Karpas-422 (cell line): Measurements from ENCODE around the gene TOR1AIP1. TPM values are rescaled to one million over a fixed set of nuclear protein-coding genes. Genes with fewer than 3 reads are reported as not detected.
"Not testable (repeated sequence)": the region's sequence is repeated elsewhere in the genome, so short reads cannot be mapped to it uniquely, and the experiment has no call there.

ENCODE experiments used
- DNase-seq: peaks from one replicate; pipeline ENCODE4 v3.0.0-alpha.2; 2015
- H2AFZ ChIP-seq: fragments of 200-600 bp; sonication (generic); 2 replicates; pipeline ENCODE4 v1.6.1; 2014; ENCODE audit warnings: antibody characterized with exemption, low read length, mixed read lengths
- H3K27ac ChIP-seq: fragments of 200-600 bp; sonication (generic); 2 replicates; pipeline ENCODE4 v1.5.1; 2014; ENCODE audit warnings: mild to moderate bottlenecking, low read length, moderate library complexity
- H3K27me3 ChIP-seq: fragments of 200-600 bp; sonication (generic); 2 replicates; pipeline ENCODE4 v1.6.1; 2014; ENCODE audit warnings: low read length, mixed read lengths
- H3K36me3 ChIP-seq: fragments of 200-600 bp; sonication (generic); 2 replicates; pipeline ENCODE4 v1.6.1; 2014; ENCODE audit warnings: low read length, mixed read lengths; ENCODE audit not compliant: insufficient read depth
- H3K4me1 ChIP-seq: fragments of 200-600 bp; sonication (generic); 2 replicates; pipeline ENCODE4 v1.6.1; 2014; ENCODE audit warnings: mild to moderate bottlenecking, low read length, mixed read lengths
- H3K4me2 ChIP-seq: fragments of 200-600 bp; sonication (generic); 2 replicates; pipeline ENCODE4 v1.6.1; 2014; ENCODE audit warnings: low read length, low read depth, mild to moderate bottlenecking; ENCODE audit not compliant: poor library complexity, severe bottlenecking
- H3K4me3 ChIP-seq: fragments of 200-600 bp; sonication (generic); 2 replicates; pipeline ENCODE4 v1.5.1; 2014; ENCODE audit warnings: mild to moderate bottlenecking, antibody characterized with exemption, low read length, mixed read lengths
- H3K79me2 ChIP-seq: fragments of 200-600 bp; sonication (generic); 2 replicates; pipeline ENCODE4 v1.6.1; 2014; ENCODE audit warnings: mild to moderate bottlenecking, low read length, mixed read lengths
- H3K9ac ChIP-seq: fragments of 200-600 bp; sonication (generic); 2 replicates; pipeline ENCODE4 v1.6.0; 2014; ENCODE audit warnings: low read length
- H3K9me2 ChIP-seq: fragments of 200-600 bp; sonication (generic), shearing (Covaris generic); replicated peaks from 2 replicates; pipeline ENCODE4 v1.6.0; 2014; ENCODE audit warnings: mild to moderate bottlenecking, low read length, moderate library complexity; ENCODE audit not compliant: insufficient read depth
- H3K9me3 ChIP-seq: fragments of 300-700, 200-600 bp; sonication (generic); 2 replicates; pipeline ENCODE4 v1.6.1; 2014; ENCODE audit warnings: low read length, mixed read lengths
- H4K20me1 ChIP-seq: fragments of 200-600 bp; sonication (generic); 2 replicates; pipeline ENCODE4 v1.6.1; 2014; ENCODE audit warnings: mild to moderate bottlenecking, antibody characterized with exemption, low read length, low read depth; ENCODE audit not compliant: insufficient read depth
- total RNA-seq: library from RNA; depleted of rRNA; stranded (reverse); fragments of >200 nt; shearing (Covaris generic); gene quantifications from 2 replicates; pipeline ENCODE4 v1.2.3, GENCODE V29; 2014; ENCODE audit warnings: low replicate concordance; rRNA removed

TOR1AIP1 gene, protein sequence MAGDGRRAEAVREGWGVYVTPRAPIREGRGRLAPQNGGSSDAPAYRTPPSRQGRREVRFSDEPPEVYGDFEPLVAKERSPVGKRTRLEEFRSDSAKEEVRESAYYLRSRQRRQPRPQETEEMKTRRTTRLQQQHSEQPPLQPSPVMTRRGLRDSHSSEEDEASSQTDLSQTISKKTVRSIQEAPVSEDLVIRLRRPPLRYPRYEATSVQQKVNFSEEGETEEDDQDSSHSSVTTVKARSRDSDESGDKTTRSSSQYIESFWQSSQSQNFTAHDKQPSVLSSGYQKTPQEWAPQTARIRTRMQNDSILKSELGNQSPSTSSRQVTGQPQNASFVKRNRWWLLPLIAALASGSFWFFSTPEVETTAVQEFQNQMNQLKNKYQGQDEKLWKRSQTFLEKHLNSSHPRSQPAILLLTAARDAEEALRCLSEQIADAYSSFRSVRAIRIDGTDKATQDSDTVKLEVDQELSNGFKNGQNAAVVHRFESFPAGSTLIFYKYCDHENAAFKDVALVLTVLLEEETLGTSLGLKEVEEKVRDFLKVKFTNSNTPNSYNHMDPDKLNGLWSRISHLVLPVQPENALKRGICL
- 22.6 and 51.0 TPM in 2 replicates for total RNA-seq

DNA sequence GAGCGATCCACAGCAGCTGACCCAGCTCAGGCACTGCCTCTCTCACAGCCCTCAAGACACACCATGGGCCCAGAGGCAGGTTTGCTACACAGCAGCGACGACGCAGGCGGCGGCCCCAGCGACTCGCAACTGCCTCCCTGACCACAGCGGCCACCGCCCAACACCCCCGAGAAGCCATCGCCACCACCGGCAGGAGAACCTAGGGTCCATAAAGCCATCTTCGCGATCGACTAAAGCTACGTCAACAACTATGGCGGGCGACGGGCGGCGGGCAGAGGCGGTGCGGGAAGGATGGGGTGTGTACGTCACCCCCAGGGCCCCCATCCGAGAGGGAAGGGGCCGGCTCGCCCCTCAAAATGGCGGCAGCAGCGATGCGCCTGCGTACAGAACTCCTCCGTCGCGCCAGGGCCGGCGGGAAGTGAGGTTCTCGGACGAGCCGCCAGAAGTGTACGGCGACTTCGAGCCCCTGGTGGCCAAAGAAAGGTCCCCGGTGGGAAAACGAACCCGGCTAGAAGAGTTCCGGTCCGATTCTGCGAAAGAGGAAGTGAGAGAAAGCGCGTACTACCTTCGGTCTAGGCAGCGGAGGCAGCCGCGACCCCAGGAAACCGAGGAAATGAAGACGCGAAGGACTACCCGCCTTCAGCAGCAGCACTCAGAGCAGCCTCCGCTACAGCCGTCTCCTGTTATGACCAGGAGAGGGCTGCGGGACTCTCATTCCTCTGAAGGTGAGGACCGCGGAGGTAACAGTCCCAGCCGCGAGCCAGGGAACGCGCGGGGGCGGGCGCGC, at the start of gene TOR1AIP1:
TSS of gene TOR1AIP1 (plus strand) at position 33 of the 787 bp plus-strand sequence. CDS start at position 251, 218 bp downstream.
- Histone ChIP-seq H3K27ac (peak within 1 kb of the TSS; percentile 91), H3K79me2 (peaks cover 50% of the 10 kb centered on the region), H3K4me2 (peak within 1 kb of the TSS; percentile 84), H3K27me3 (no peaks in the 10 kb centered on the region), H4K20me1 (no peaks in the 10 kb centered on the region), H3K4me1 (peaks cover 60% of the 10 kb centered on the region), H3K9me2 (no peaks in the 10 kb centered on the region), H2AFZ (peak within 1 kb of the TSS; percentile 81), H3K4me3 (peak within 1 kb of the TSS; percentile 85), H3K36me3 (peaks cover 21% of the 10 kb centered on the region), H3K9ac (peak within 1 kb of the TSS; percentile 97), H3K9me3 (no peaks in the 10 kb centered on the region)
- DNase-seq: peak; percentile 99

DNA sequence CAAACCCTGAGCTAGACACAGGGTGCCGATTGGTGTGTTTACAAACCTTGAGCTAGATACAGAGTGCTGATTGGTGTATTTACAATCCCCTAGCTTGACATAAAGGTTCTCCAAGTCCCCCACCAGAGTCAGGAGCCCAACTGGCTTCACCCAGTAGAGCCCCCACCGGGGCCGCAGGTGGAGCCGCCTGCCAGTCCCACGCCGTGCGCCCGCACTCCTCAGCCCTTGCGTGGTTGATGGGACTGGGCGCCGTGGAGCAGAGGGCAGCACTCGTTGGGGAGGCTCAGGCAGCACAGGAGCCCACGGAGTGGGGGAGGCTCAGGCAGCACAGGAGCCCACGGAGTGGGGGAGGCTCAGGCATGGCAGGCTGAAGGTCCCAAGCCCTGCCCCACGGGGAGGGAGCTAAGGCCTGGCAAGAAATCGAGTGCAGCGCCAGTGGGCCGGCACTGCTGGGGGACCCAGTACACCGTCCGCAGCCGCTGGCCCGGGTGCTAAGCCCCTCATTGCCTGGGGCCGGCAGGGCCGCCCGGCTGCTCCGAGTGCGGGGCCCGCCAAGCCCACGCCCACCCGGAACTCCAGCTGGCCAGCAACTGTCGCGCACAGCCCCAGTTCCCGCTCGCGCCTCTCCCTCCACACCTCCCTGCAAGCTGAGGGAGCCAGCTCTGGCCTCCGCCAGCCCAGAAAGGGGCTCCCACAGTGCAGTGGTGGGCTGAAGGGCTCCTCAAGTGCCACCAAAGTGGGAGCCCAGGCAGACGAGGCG, 45.2 kb upstream of the TOR1AIP1 start:
- not testable (repeated sequence) for H3K79me2 ChIP-seq, H4K20me1 ChIP-seq, H2AFZ ChIP-seq, H3K4me3 ChIP-seq, DNase-seq, H3K27me3 ChIP-seq, H3K9me2 ChIP-seq, H3K4me1 ChIP-seq, H3K4me2 ChIP-seq, H3K9me3 ChIP-seq, H3K36me3 ChIP-seq, H3K27ac ChIP-seq, H3K9ac ChIP-seq

DNA sequence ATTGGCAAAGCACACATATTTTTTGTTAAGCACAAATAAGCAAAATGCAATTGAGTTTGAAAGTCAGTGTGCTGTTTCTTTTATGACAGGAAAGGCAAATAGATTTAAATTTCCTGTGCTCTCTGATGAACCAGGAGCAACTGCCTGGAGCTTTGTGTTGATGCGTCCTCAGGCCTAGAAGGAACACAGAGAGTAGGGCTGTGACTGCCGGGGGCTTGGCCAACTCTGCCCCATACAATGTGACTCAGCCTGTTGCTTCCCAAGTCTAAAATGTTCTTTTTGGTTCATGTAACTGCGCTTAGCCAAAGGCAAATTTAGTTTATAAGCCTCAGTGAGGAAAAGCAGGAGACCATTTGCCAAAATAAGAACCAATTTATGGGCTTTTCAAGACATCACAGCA, 42.0 kb upstream of the TOR1AIP1 start:
- H3K27ac ChIP-seq: no peak overlapping the region
- no peaks in the 10 kb centered on the region for H3K9me2 ChIP-seq
- H4K20me1 ChIP-seq: no peaks in the 10 kb centered on the region
- no peak overlapping the region for H2AFZ ChIP-seq
- H3K9ac ChIP-seq: no peak overlapping the region
- no peak overlapping the region for H3K4me3 ChIP-seq
- no peaks in the 10 kb centered on the region for H3K9me3 ChIP-seq
- H3K27me3 ChIP-seq: no peaks in the 10 kb centered on the region
- peaks cover 15% of the 10 kb centered on the region for H3K36me3 ChIP-seq
- no peaks in the 10 kb centered on the region for H3K4me1 ChIP-seq
- H3K79me2 ChIP-seq: 0 out of 2 replicates have a peak, but pooled peaks cover 2% of the 10 kb centered on the region
- DNase-seq: no peak
- H3K4me2 ChIP-seq: no peak overlapping the region

DNA sequence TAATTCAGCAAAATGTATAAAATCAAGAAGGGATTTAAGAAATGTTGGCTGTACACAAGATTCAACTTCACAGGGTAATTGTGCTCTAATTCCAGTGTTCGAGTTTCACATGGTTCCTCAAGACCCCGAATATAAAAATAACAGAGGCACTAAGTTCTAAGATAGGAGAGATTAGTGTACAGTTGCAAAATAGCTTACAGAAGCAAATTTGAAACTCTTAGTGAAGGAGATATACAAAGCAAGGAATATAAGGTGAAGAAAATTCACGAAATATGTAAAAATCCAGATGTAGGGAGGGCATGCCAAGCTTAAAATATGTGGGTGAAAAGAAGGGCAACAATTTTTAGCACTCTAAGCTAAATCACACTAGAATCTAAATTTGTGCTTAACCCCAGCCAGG, 33.9 kb upstream of the TOR1AIP1 start:
- Histone ChIP-seq H4K20me1 (no peaks in the 10 kb centered on the region), H3K4me2 (no peak overlapping the region), H3K9me2 (no peaks in the 10 kb centered on the region), H3K4me1 (no peaks in the 10 kb centered on the region; the same call in 1 of the 2 replicates), H2AFZ (no peak overlapping the region), H3K36me3 (peaks cover 56% of the 10 kb centered on the region), H3K79me2 (no peaks in the 10 kb centered on the region), H3K4me3 (no peak overlapping the region), H3K9ac (no peak overlapping the region), H3K9me3 (no peaks in the 10 kb centered on the region), H3K27ac (no peak overlapping the region), H3K27me3 (no peaks in the 10 kb centered on the region)
- no peak for DNase-seq

DNA sequence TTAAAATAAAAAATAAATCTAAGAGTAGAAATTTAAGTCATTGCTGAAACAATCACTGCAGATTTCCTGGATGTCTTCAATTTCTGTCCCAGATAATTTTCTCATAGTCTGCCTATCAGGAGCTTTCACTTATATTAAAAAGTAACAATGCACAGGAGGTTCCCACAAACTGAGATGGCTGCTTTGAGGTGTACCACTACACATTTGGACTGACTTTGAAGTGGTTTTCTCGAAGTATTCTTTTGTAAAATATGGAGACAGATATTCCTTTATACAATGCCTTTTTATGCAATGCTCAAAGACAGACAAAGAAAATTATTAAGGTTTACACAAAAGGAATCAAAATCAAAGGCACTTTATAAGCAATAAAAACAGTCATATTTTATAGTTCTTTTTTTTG, 29.0 kb upstream of the TOR1AIP1 start:
- H3K27ac ChIP-seq: no peak overlapping the region
- H3K9me3 ChIP-seq: no peaks in the 10 kb centered on the region
- H2AFZ ChIP-seq: no peak overlapping the region
- no peak overlapping the region for H3K9ac ChIP-seq
- H3K4me1 ChIP-seq: no peaks in the 10 kb centered on the region; the same call in 1 of the 2 replicates
- H3K4me2 ChIP-seq: no peak overlapping the region
- H3K79me2 ChIP-seq: 0 out of 2 replicates have a peak, but pooled peaks cover 4% of the 10 kb centered on the region
- no peak for DNase-seq
- H3K36me3 ChIP-seq: peaks cover 22% of the 10 kb centered on the region
- H3K27me3 ChIP-seq: no peaks in the 10 kb centered on the region
- H3K9me2 ChIP-seq: no peaks in the 10 kb centered on the region
- H4K20me1 ChIP-seq: no peaks in the 10 kb centered on the region
- no peak overlapping the region for H3K4me3 ChIP-seq

DNA sequence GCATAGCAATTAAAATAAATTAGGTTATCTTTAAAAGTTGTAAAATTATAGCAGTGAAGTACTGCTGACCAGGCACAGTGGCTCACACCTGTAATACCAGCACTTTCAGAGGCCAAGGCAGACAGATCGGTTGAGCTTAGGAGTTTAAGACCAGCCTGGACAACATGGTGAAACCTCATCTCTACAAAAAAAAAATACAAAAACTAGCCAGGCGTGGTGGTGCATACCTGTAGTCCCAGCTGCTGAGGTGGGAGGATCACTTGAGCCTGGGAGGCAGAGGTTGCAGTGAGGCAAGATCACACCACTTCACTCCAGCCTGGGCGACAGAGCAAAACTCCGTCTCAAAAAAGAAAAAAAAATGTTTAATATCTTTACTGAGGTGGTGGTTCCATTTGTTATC, 26.3 kb upstream of the TOR1AIP1 start:
- not testable (repeated sequence) for H3K79me2 ChIP-seq, H3K36me3 ChIP-seq, H2AFZ ChIP-seq, H3K4me1 ChIP-seq, DNase-seq, H3K4me3 ChIP-seq, H3K27ac ChIP-seq, H3K4me2 ChIP-seq, H3K9me2 ChIP-seq, H3K9ac ChIP-seq, H4K20me1 ChIP-seq, H3K27me3 ChIP-seq, H3K9me3 ChIP-seq

DNA sequence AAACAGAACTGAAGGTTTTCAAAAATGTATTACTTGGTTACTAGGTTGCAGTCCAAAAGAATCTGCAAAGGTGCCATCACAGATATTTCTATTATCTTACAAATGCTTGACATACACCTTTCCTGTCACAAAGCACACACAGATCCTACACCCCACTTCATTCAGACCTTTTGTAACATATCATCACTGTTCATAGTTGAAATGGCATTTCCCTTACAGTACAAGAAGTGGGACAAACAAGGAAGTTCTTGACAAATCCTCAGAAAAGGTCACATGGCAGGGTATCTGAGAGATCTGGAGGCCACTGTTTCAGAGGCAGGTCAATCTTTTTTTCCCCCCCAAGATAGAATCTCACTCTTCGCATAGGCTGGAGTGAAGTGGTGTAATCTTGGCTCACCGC, 25.8 kb upstream of the TOR1AIP1 start:
- Histone ChIP-seq H3K9ac (no peak overlapping the region), H3K36me3 (peaks cover 5% of the 10 kb centered on the region), H3K79me2 (peaks cover 7% of the 10 kb centered on the region), H2AFZ (no peak overlapping the region), H3K9me2 (no peaks in the 10 kb centered on the region), H3K4me2 (no peak overlapping the region), H3K27ac (no peak overlapping the region), H3K27me3 (no peaks in the 10 kb centered on the region), H4K20me1 (no peaks in the 10 kb centered on the region), H3K4me3 (no peak overlapping the region), H3K9me3 (no peaks in the 10 kb centered on the region), H3K4me1 (no peaks in the 10 kb centered on the region; the same call in 1 of the 2 replicates)
- DNase-seq: no peak
